NCI-H1105 treated with DMSO at 0.1 percent for 48 hours (cell line): ENCODE data around the gene SLC27A4.
A peak's percentile ranks its signal among the peaks of the same experiment; 100 is the strongest.
"Not testable (repeated sequence)": the region's sequence is repeated elsewhere in the genome, so short reads cannot be mapped to it uniquely, and the experiment has no call there.

Experiments used
- DNase-seq: peaks from one replicate; lab custom pipeline; 2025; lab: John Stamatoyannopoulos, UW

Gene SLC27A4

DNA sequence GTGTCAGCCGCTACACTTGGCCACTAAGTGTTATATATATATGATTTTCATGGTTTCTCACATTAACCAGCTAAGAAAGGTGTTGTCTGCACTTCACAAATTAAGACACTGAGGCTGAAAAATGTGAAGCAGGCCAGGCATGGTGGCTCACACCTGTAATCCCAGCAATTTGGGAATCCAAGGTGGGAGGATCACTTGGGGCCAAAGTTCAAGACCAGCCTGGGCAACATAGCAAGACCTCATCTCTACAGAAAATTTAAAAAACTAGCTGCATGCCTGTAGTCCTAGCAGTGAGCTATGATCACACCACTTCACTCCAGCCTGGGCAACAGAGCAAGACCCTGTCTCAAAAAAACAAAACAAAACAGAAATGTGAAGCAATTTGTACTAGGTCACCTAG lies 15.9 kb upstream of the SLC27A4 start:
- no peak for DNase-seq

DNA sequence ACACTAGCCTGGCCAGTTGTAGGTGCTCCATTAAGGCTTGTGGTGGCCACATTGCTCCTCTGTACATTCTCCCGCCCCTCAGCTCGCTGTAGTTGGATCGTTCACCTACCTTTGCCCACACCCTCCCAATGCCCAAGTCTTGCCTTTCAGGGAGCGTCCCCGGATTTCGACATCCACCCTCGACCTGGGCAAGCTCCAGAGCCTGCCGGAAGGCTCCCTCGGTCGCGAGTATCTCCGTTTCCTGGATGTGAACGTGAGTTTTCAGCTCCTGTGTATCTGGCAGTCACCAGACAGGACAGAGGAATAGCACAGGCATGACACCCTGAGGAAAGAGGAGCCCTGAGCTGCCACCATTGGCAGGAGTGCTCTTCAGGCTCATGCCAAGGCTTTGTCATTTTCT lies 14.7 kb upstream of the SLC27A4 start:
- no peak for DNase-seq

DNA sequence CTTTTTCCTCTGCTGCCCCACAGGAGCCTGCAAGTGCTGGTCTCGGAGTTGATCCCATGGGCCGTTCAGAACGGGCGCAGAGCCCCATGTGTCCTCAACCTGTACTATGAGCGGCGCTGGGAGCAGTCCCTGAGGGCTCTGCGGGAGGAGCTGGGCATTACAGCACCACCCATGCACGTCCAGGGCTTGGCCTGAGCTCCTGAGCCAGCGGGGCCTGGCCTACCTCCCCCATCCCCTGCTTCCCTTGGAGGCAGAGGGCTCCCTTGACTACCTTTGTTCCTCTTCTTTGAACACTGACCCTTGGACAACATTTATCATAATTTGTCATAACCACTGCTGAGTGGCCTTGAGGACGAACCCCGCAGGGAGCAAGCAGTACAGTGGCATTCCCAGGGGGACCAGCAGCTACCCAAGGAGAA lies 6.9 kb upstream of the SLC27A4 start:
- DNase-seq = no peak

DNA sequence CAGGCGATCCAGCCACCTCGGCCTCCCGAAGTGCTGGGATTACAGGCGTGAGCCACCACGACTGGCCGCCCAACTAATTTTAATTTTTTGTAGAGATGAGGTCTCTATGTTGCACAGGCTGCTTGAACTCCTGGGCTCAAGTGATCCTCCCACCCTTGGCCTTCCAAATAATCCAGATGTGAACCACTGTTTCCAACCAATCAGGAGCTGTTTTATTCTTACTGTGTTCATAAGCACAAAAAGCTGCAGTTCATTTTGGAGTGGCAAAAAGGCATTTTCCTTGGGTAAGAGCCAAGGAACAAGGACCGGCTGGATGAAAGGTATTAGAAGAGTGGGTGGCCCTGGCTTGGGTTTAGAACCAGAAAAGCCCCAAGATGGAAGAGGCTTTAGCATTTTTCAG lies 5.2 kb upstream of the SLC27A4 start:
- DNase-seq = no peak

DNA sequence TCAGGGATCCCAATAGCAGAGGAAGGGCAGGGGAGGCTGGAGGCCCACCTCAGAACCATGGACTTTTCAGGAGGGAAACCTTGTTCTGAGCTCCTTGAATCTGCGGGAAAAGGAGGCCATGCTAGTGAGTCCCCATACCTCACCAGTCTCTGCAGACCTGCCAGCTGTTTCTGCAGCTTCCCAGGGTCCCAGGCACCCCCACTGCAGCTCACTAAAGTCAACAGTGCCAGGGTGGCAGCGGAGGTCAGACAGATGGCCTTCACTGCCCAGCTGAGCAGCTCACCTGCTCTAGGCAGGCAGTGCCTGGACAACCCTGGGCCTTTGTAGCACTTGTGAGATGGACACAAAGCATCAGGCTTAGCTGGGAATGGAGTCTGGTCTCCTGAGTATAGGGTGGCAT lies 4.4 kb upstream of the SLC27A4 start:
- DNase-seq = no peak

DNA sequence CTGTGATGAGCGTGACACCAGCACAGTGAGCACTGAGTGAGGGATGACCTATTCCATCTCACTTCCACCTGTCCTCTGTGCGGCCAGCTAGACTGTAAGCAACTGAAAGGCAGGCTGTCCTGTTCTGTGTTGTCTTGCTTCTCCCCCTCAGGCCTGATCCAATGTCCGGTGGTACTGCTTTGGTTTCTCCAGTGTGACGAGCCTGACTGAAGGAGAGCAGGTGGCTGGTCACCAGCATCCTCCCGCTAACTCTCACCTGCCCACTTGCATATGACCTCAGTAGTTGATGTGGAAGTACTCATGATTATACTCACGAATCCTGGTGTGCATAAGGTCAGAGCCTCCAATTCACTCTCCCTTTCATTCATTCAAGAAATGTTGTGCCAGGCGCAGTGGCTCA lies 2.4 kb upstream of the SLC27A4 start:
- DNase-seq = no peak

DNA sequence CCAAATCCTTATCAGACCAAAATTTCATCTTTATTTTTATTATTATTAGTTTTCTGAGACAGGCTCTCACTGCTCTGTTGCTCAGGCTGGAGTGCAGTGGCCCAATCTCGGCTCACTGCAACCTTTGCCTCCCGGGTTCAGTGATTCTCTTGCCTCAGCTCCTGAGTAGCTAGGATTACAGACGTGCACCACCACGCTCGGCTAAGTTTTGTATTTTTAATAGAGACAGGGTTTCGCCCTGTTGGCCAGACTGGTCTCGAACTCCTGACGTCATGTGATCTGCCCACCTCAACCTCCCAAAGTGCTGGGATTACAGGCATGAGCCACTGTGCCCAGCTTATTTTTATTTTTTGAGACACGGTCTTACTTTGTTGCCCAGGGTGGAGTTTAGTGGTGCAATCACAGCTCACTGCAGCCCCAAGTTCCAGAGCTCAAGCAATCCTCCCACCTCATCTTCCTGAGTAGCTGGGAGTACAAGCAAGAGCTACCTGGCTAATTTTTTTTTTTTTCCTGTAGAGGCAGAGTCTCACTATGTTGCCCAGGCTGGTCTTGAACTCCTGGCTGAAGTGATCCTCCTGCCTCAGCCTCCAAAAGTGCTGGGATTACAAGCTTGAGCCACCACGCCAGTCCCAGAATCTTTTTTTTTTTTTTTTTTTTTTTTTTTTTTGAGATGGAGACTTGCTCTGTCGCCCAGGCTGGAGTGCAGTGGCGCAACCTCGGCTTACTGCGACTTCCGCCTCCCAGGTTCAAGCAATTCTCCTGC lies 1.3 kb upstream of the SLC27A4 start:
- DNase-seq = not testable (repeated sequence)

DNA sequence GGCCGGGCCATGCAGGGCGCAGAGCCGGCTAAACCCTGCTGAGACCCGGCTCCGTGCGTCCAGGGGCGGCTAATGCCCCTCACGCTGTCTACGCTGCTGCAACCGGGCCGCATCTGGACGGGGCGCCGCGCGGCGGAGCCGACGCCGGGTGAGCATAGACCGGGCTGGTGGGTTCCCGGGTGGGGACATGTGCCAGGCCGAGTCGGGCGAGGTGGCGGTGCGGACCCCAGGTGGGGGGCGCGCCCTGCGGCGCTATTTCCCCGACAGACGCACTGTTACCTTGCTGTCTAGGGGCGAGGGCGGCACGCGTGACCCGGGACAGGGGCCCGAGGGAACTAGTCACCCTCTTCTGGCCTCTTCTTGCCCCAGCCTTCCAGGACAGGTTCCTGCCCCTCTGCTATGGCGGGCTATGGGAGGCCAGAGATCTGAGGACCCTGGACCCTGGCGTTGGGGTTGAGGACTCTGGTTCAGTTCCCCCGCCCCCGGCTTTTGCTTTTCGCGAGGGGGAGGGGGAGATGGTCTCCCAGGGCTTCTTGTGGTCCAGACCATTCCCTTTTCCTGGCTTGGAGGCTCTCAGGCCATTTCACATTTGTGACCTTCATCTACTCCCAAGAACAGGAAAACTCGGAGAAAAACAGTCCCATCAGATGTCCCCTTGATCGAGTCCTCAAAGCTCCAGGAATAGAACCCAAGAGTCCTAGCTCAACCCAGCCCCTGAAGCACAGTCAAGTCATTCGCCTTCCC lies 536 bp downstream of the SLC27A4 start:
- peak; percentile 55 for DNase-seq

DNA sequence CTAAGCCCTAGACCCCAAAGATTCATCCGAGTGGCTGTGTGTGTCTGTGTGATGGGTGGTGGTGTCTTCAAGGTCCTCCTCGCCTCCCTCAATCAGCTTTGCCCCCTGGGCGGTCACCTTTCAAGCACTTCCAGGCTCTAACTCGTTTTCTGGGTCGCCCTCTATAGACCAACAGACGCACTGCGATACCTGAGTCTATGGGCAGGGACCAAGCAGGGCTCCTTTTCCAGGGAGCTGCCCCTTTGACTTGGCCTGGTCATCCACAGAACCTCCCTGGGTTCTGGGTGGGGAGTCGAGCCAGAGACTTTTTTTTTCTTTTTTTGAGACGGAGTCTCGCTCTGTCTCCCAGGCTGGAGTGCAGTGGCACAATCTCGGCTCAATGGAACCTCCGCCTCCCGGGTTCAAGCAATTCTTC lies 1.1 kb downstream of the SLC27A4 start:
- DNase-seq = peak; percentile 66

DNA sequence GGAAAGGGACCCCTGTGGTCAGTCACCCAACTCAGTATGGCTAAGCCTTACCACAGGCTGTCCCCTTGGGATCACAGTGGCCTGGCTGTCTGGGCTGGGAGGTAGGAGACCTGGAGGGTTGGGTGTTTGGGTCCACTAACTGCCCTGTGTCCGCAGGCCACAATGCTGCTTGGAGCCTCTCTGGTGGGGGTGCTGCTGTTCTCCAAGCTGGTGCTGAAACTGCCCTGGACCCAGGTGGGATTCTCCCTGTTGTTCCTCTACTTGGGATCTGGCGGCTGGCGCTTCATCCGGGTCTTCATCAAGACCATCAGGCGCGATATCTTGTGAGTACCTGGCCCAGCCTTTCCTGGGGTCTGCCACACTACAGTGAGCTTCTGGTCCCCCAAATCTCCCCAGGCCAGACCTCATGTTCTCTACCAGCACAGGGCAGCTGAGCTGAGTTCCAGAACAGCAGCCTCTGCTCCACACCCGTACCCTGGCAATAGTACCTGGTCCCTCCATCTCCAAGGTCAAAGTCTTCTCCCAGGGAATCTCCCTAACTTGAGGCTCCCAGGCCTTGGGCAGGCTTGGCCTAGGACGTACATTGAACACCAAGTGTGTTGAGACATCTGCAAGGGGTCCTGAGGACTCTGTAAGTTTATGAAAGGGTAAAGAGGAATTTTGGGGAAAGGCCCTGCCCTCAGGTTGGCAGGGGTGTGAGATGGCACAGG lies 2.8 kb downstream of the SLC27A4 start:
- DNase-seq = no peak

DNA sequence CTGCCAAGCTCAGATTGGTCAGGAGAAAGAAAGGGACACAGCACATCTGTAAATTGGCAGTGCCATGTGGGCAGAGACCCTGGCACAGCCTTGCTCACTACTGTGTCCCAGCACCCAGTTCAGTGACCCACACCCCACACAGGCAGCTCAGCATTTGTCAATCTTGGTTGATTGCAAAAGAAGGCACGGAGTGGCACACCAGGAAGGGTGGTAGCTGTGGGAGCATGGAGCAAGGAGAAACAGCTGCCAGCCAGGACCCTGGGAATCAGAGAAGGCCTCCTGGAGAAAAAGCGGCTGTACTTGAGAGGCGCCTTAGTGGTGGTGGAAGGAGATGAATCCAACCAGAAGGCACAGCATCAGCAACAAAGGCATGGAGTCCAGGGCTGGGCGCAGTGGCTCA lies 3.5 kb downstream of the SLC27A4 start:
- no peak for DNase-seq

DNA sequence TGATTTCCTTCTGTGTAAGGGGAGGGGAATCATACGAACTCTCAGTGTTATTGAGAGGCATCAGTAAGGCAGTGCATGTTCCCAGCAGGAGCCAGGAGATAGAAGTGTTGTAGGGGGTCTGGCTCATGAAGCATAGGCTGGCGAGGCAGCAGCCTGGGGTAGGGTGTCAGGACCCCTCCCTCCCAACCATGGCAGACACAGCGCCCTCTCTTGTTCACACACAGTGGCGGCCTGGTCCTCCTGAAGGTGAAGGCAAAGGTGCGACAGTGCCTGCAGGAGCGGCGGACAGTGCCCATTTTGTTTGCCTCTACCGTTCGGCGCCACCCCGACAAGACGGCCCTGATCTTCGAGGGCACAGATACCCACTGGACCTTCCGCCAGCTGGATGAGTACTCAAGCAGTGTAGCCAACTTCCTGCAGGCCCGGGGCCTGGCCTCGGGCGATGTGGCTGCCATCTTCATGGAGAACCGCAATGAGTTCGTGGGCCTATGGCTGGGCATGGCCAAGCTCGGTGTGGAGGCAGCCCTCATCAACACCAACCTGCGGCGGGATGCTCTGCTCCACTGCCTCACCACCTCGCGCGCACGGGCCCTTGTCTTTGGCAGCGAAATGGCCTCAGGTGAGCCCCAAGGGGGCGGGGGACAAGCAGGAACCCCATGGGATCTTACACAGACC lies 4.7 kb downstream of the SLC27A4 start:
- DNase-seq = no peak

DNA sequence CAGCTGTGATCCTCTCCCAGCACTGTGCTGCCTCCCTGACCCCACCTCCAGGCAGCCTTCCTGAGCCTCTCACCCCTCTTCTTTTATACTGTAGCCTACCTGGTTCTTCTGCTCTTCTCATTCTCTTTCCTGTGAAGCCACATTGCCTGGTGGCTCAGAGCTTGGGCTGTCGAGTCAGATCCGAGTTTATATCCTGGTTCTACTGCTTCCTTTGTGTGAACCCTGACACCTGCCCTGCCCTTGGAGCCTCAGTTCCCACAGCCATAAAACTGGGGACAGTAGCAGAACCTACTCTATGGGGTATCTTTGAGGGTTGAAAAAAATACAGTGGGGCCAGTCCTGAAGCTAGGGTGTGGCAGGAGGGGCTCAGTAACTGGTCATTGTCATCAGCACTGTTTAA lies 8.8 kb downstream of the SLC27A4 start:
- no peak for DNase-seq

DNA sequence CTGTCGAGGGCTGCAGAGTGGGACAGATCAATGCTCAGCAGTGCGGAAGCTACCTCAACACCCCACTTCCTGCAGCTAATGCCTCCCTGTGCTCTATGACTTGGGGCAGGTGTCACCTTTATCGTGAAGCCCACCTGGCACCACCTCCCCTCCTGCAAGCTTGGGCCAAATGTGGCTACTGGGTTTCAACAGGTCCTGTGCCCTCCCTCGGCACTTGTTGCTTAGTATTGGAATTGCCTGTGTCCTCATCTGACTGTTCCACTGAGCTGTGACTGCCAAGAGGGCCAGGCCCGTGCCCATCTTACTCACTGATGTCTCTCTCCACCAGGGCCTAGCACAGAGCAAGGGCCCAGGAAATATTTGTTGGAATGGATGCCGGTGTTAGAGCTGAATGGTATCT lies 9.4 kb downstream of the SLC27A4 start:
- no peak for DNase-seq

DNA sequence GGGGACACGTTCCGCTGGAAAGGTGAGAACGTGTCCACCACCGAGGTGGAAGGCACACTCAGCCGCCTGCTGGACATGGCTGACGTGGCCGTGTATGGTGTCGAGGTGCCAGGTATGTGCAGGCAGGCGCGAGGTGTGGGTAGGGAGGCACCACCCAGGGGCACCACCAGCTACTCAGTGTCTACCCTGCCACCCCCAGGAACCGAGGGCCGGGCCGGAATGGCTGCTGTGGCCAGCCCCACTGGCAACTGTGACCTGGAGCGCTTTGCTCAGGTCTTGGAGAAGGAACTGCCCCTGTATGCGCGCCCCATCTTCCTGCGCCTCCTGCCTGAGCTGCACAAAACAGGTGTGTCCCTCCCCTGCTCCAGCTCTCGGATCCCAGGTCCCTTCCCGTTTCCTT lies 15.1 kb downstream of the SLC27A4 start:
- DNase-seq = no peak

DNA sequence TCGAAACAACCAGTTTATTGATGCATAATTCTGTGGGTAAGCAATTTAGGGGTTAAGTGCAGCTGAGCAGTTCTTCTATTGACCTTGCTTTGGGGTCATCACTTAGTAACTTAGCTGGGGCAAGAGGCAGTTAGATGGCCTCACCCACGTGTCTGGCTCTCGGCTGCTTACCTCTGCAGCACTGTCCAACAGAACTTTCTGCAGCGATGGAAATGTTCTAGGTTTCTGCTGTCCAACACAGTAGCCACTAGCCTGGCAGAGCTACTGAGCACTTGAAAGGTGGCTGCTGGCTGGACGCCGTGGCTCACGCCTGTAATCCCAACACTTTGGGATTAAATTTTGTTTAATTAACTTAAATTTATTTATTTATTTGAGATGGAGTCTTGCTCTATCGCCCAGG lies 17.8 kb downstream of the SLC27A4 start:
- no peak for DNase-seq

DNA sequence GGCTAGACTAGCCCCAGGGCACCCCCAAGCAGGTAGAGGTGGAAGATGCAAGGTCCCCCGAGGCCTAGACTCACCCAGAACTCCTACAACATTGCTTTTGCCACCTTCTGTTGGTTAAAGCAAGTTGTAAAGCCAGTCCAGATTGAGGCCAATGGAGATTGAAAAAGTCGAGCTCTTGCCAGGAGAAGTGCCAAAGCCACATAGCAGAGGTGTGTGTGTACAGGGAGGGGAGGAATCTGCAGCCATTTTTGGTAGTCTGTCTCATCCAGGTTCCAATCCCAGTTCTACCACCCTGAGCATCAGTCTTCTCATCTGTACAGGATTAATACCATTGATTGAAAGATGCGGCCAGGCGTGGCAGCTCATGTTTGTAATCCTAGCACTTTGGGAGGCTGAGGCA lies 18.5 kb downstream of the SLC27A4 start:
- no peak for DNase-seq

DNA sequence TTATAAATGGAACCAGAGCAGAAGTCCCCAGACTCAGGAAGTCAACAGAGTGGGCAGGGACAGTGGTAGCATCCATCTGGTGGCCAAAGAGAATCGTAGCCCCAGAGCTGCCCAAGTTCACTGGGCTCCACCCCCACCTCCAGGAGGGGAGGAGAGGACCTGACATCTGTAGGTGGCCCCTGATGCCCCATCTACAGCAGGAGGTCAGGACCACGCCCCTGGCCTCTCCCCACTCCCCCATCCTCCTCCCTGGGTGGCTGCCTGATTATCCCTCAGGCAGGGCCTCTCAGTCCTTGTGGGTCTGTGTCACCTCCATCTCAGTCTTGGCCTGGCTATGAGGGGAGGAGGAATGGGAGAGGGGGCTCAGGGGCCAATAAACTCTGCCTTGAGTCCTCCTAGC lies 20.5 kb downstream of the SLC27A4 start:
- no peak for DNase-seq

DNA sequence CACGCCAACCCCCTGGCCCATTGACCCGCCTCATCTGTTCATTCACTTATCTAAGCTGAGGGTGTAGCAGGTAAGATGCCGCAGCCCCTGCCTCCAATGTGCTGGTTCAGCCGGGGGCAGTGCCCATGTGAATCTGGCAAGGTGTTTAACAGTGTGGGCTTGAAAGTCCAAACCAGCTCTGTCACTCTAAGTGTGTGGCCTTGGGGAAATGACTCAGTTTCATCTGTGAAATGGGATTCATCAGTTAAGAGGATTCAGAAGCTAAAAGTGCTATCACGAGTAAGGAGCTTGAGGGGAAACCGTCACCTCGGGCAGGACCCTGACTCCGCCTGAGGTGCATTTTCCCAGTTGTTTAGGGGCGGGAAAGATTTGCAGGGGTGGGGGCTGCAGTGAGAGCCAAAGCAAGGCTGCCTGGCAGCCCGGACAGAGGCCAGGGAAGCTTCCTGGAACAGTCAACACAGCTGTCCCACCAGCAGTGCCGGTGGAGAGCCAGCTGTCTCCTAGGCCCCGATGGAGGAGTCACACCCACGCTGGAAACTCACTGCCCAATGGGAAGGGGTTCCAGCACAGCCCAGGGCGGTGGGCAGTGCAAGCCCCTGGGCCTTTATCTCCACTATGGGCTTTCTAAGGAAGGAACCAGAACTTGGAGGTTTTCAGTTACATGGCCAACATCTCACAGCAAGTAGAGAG lies 21.1 kb downstream of the SLC27A4 start:
- DNase-seq = no peak

DNA sequence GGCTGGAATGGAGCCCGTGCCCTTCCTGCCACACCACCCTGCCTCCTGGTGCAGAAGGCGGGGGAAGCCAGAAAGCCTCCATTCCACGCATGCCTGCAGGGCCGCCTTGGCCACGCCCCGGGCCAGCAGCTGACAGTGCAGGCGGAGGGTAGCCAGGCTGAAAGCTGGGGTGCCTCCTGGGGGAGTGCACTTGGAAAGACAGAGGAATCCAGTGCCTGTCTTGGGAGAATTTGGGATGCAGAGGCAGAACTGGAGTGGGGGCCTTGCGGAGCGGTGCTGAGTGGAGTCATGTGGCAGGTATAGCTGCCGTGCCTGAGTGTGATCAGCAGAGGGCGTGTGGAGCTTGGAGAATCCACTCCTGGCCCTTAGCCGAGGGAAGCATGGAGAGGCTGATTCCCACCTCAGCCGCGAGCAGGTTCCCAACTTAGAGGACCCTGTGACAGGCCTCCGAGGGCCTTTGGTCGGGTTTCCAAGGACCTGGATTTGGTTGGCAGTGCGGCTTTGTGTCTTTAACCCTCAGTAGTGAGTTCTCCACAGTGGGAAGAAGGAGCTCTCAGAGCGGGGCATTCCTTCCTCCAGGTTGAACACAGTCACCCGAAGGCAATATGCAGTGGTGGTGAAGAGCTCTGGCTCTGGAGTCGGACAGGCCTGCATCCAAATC lies 21.8 kb downstream of the SLC27A4 start:
- DNase-seq = peak; percentile 71

DNA sequence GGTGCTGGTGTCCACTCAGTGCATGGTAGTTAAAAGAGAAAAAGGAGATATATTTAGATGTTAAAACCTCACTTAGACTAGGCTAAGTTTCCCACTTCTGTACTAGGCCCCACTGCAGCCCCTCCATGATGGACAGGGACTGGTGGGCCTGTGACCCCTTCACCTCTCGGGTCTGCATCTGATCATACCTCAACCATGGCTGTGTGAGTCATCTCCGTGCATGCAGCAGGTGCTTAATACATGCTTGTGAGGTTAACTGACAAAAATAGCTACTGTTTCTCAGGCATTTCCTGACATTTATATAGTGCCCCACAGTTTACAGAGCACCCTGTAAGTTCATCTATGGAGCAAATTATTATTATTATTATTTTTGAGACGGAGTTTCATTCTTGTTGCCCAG lies 22.4 kb downstream of the SLC27A4 start:
- no peak for DNase-seq
